Sciatic nerve (tissue), 2 donors: ENCODE measurements around the gene TCFL5. TPM values are rescaled to one million over a fixed set of nuclear protein-coding genes. Genes with fewer than 3 reads are reported as not detected.
A peak's percentile ranks its signal among the peaks of the same experiment; 100 is the strongest.

Experiments
- ATAC-seq: fragments of 200-7000 bp; cut with Tn5 transposase; one replicate; pipeline ENCODE4 v1.9.1; 2020; ENCODE audit warnings: mild to moderate bottlenecking, moderate library complexity
- DNase-seq: peaks from one replicate; pipeline ENCODE4 v3.0.0-alpha.2; 2020; ENCODE audit warnings: low spot score
- intact Hi-C: fragments of 100-400 bp; cut with DNase I; formaldehyde crosslinking; loops from one replicate; pipeline ENCODE4 v1.14.2; 2022
- total RNA-seq: library from RNA; stranded (reverse); fragmentation: NEBNext Ultra II Directional; extraction: Animal tissue kit (Norgen Biotek cat#: 25700); gene quantifications from one replicate; pipeline ENCODE4 v1.2.1, GENCODE V29; 2021
- donor health status: DM: no; HTN: no; CAD: no.
- donor health status: DM: no; HTN: no; CAD: no.

TCFL5 gene
- 14.6 TPM for total RNA-seq

DNA sequence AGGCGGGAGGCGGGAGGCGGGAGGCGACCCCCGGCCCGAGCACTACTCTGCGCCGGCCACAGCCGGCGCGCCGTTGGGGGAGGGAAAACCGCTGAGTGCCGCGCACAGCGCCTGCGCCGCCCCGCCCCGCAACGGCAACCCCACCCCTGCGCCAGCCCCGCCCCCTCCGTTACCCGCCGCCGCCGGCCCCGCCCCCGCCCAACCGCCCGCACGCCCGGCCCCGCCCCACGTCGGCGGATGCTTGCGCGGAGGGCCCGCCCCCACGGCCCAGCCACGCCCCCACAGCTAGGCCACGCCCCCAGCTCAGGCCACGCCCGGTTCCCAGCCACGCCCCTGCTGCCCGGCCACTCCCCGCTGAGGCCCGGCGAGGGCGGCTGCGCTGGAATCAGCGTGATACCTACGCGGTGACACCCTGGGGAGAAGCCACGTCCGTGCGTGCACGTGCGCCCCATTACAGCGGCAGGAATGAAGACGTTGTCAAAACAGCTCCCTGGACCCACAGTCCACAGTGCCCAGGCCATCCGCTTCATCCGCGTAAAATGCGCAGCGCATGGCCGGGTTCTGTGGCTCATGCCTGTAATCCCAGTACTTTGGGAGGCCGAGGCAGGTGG is at the start of gene TCFL5:
Gene TCFL5 (minus strand): TSS at position 97 of the 611 bp plus-strand sequence. CDS start 152 bp downstream, outside the sequence.
- ATAC-seq (peak; percentile 97), DNase-seq (peak; percentile 95)
- intact Hi-C loops: no loop called here

- no peak for DNase-seq
- ATAC-seq: no peak
- intact Hi-C loops: no loop called here
Observed at GRCh38 chr20:62910777-62911497, 49.3 kb upstream of the TCFL5 start.

DNA sequence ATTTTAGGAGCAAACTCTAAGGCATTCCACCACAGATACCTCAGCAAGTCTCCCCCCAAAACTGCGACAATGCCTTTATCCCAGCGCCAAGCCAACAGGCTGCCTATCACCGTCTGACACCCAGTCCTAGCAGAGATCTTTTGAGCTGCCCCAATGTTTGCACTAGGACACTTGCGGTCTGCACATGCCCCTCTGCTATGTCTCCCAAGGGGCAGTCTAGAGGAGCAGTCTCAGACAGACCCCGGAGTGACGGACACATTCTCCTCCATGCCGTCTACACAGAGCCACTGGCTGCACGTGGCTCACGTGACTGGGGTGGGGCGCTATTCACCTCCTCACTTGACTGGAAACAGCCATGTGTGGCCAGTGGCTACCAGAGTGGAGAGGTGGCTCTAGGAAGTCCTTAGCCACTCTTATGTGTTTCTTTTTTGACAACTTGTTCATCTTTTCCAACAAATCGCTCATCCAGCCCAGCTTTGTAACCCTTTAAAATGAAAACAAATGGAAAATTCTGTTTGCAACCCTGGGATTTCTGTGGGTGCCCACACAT is 48.7 kb upstream of the TCFL5 start:
- DNase-seq: no peak
- intact Hi-C loops: no loop called here
- no peak for ATAC-seq

GRCh38 chr20:62908971-62909791 is 47.6 kb upstream of the TCFL5 start:
- intact Hi-C loops: no loop called here
- ATAC-seq (no peak), DNase-seq (no peak)

GRCh38 chr20:62907384-62908317 is 46.0 kb upstream of the TCFL5 start:
- intact Hi-C loops: no loop called here
- DNase-seq: no peak
- no peak for ATAC-seq

GRCh38 chr20:62906647-62907375 is 45.2 kb upstream of the TCFL5 start:
- ATAC-seq (no peak), DNase-seq (no peak)
- intact Hi-C loops: no loop called here

- ATAC-seq (no peak), DNase-seq (no peak)
- intact Hi-C loops: no loop called here
Observed at GRCh38 chr20:62906209-62906608, 44.6 kb upstream of the TCFL5 start.

DNA sequence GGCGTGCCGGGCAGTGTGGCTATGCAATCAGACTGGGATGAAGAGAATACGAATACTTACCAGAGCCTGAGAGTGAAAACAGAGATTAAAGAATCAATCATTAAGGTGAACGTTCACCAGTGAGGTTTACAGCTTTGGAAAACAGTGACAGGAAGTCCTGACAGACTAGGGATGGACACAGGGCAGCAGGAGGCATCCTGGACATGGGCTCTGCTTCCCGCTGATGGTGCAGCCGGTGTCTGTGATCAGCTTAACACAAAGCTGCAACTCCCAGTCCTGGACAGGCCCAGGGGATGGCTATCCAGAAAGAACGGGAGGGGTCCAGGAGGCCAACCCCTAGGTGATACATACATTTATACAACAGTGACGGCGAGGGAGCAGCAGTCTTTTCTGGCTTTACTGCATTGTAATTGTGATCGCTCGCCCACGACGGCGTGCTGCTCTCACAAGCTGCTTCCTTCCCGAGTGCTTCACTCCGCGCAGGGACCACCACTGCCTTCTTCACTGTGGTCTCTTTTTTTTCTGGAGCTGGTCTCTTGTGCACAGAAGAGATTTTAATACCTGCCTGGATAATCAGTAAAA is 44.0 kb upstream of the TCFL5 start:
- no peak for ATAC-seq
- no peak for DNase-seq
- intact Hi-C loops: no loop called here

DNA sequence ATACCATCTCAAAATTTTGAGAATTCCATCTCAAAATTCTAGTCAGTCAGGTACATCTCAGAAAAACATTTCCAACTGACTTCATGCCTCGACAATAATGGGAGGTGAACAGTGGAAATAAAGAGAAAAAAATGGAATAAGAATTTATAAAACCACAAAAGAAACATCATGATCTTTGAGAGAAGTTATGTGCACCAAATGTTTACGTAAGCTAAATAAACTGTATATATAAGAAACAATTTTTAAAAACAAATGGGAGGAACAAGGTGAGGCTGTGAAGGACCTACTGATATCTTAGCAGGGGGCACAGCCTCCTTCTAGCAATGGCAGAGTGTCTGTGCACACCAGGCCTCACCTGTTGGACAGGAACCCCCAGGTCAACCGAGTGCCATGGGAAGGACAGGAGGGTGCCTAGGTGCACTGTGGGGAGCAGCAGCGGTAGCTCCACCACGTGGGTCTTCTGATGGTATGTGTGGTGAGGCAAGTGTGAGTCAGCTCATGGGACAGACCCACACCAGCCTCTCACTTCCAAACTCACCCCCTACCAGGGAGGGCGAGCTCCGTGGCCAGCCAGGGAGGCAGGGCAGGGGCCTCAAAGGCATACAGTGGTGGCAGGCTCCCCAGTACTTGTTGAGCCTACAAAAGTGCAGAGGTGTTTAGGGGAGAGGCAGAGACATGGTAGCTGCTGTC is 41.4 kb upstream of the TCFL5 start:
- ATAC-seq (no peak), DNase-seq (no peak)
- intact Hi-C loops: loop anchor here (5.0 kb wide), 1 partner anchor 104 kb away; the partner anchor contains the start of gene BHLHE23

DNA sequence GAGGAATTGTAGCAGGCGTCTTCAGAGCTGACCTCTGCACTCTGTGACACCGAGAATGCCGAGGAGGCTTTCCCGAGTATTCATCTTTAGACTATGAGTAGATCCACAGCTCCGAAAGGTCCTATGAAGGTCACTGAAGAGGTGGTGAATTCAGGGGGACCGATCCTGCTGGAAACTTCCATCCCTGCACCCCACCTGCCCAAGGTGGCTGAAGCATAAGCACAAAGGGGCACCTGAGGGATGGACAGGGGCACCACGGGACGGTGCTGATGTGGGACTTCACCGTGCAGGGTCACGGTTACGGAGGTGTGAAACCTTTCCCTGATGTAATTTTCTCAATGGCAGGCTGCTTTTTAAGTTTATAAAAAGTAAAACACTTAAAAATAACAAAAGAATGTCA is 40.3 kb upstream of the TCFL5 start:
- ATAC-seq (no peak), DNase-seq (no peak)
- intact Hi-C loops: loop anchor here (5.0 kb wide), 1 partner anchor 105 kb away; the partner anchor contains the start of gene BHLHE23

DNA sequence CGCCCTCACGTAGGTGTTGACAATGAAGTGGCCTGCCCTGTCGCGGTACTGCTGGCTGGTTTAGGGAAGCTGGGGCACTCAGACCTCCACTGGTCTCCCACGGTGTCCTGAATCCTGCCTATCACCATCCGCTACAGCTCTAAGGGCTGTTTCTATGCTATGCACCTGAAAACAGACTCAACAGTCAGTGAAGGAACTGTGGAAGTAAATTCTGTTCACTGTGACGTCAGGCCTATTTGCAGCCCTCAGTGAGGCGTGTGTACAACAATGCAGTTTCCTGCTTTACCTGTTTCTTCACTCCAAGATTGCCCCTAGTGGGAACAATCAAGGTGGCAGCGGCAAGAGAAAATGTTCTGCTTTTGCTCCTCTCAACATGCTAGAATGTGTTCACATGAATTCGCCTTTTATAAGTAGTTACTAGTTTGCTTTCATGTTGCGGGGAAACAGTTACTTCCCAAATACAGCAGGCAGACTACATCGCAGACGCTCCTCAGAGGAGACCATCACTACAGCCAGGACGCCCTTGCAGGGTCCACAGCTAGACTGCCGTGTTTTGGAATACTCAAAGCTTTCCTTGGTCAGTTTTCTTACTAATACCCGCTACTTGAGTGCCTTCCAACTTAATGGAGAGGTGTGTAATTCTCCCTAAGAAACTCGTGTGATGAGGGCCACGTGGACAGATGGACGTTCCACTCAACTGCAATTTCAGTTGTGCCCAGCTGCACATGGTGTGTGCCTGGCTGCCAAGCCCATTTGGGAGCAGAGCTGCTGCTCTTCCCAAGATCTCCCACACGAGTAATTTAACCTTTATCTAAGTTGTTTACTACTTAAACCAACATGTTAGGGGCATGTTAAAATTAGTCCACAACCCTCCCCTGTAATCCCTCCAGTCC is 39.3 kb upstream of the TCFL5 start:
- intact Hi-C loops: loop anchor here (5.0 kb wide), 1 partner anchor 106 kb away; the partner anchor contains the start of gene BHLHE23
- ATAC-seq (peak; percentile 25), DNase-seq (no peak)

DNA sequence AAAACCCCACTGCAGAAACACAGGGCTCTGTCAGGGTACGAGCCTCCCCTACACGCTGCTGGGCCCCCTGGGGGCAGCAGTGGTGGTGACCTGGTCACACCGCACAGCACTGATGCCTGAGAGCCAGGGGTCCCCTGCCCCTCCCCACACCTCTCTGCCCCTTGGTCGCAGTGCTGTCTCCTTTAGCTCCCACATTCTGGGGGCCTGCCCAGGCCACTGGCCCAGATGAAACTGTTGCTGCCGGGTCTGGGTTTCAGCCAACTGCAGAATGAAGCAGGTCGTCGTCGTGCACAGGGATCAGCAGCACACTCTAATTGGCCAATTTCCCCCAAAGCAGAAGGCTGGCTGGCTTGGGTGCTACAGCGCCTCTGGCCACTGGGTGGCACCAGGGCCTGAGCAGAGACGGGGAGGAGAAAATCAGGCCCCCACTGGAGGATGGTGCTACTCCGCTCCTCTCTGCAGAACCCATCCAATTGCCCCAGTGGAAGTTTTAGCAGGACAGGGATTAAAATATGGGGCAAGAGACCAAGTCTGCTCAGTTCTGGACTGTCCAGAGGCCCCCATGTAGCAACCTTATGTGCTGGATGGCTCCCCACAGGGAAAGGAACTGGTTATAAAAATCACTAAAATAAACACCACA is 38.5 kb upstream of the TCFL5 start:
- intact Hi-C loops: loop anchor here (5.0 kb wide), 1 partner anchor 107 kb away; the partner anchor contains the start of gene BHLHE23
- peak; percentile 86 for DNase-seq
- peak; percentile 94 for ATAC-seq

GRCh38 chr20:62899633-62900051 is 38.0 kb upstream of the TCFL5 start:
- DNase-seq (no peak), ATAC-seq (peak; percentile 64)
- intact Hi-C loops: loop anchor here (5.0 kb wide), 1 partner anchor 108 kb away; the partner anchor contains the start of gene BHLHE23

DNA sequence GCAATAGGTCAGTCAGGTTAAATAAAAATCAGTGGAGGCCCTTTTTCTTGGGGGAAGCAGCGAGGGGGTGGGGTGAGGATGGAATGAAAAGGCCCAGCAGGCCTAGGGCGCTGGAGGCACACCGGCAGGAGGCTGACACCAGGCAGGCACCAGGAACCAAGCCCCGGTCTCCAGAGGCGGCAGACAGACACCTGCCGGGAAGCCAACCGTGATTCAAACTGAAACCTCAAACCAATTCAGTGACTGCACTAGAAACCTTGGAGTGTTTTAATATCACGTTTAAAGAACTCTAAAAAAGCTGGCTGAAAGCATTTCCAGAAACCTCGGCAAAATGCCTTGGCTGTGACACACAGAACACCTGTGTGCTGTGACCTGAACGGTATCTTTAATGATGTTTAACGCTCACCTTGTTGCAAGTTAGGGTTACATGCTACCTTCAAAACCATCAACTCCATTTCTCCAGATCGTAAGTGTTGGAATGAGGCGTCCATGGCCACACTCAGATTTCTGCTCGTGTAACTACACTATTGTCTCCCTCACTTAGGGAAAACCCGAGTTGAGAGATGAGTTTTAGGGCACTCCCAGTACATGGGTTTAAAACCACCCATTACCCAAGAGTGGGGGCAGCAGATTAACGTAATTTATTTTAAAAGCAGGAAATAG is 37.5 kb upstream of the TCFL5 start:
- intact Hi-C loops: no loop called here
- DNase-seq: no peak
- no peak for ATAC-seq
